Endodermal cell (in vitro differentiated cells): ENCODE measurements around the gene TAF1B. TPM values are rescaled to one million over a fixed set of nuclear protein-coding genes. Genes with fewer than 3 reads are reported as not detected.

ENCODE experiments used
- DNase-seq: peaks from one replicate; pipeline ENCODE4 v3.0.0-alpha.2; 2017
- H3K27ac ChIP-seq: 2 replicates; pipeline ENCODE4 v1.5.1; 2013; ENCODE audit warnings: mild to moderate bottlenecking, low read depth, low read length, moderate library complexity
- H3K27me3 ChIP-seq: 2 replicates; pipeline ENCODE4 v1.6.1; 2013; ENCODE audit warnings: mild to moderate bottlenecking, low read length, moderate library complexity; ENCODE audit not compliant: insufficient read depth, control insufficient read depth, poor library complexity, severe bottlenecking
- H3K36me3 ChIP-seq: 2 replicates; pipeline ENCODE4 v1.7.0; 2013; ENCODE audit warnings: mild to moderate bottlenecking, low read length, moderate library complexity; ENCODE audit not compliant: control insufficient read depth, insufficient read depth
- H3K4me1 ChIP-seq: one replicate; pipeline ENCODE4 v1.7.0; 2013; ENCODE audit warnings: low read length; ENCODE audit not compliant: control insufficient read depth, insufficient read depth
- H3K4me3 ChIP-seq: 2 replicates; pipeline ENCODE4 v1.5.1; 2013; ENCODE audit warnings: mild to moderate bottlenecking, low read length, moderate library complexity
- H3K9ac ChIP-seq: 2 replicates; pipeline ENCODE4 v1.6.1; 2013; ENCODE audit warnings: mild to moderate bottlenecking, low read length, moderate library complexity; ENCODE audit not compliant: poor library complexity, severe bottlenecking; ENCODE audit errors: extremely low read depth
- H3K9me3 ChIP-seq: 2 replicates; pipeline ENCODE4 v1.6.1; 2013; ENCODE audit warnings: mild to moderate bottlenecking, low read length, moderate library complexity; ENCODE audit not compliant: control insufficient read depth
- H3K27ac Mint-ChIP-seq: 2 replicates; pipeline ENCODE4 v1.8.0; 2020; ENCODE audit warnings: mixed read lengths
- H3K27me3 Mint-ChIP-seq: 2 replicates; pipeline ENCODE4 v1.8.0; 2021; ENCODE audit warnings: mild to moderate bottlenecking, mixed read lengths; ENCODE audit not compliant: insufficient read depth
- H3K36me3 Mint-ChIP-seq: 2 replicates; pipeline ENCODE4 v1.8.0; 2020; ENCODE audit warnings: low read depth, mixed read lengths
- H3K4me1 Mint-ChIP-seq: 2 replicates; pipeline ENCODE4 v1.8.0; 2020; ENCODE audit warnings: mixed read lengths
- H3K4me3 Mint-ChIP-seq: 2 replicates; pipeline ENCODE4 v1.8.0; 2020; ENCODE audit warnings: mild to moderate bottlenecking, moderate library complexity, mixed read lengths
- H3K9me3 Mint-ChIP-seq: 2 replicates; pipeline ENCODE4 v1.8.0; 2020; ENCODE audit warnings: mild to moderate bottlenecking, mixed read lengths
- WGBS, 2 experiments: methylation state at CpG; one replicate each; pipeline versions ENCODE4 v1.1.5 to v1.1.7; 2013; ENCODE audit warnings: missing lambda C conversion rate in 2 of 2, mixed read lengths in 1 of 2; ENCODE audit not compliant: insufficient coverage in 1 of 2, insufficient read length in 1 of 2; 5-methylcytosine and 5-hydroxymethylcytosine counted together
- total RNA-seq, 2 donors: library from RNA; stranded (reverse); fragmentation: NEBNext Ultra II Directional in 1 of 2; extraction: Animal tissue kit (Norgen Biotek cat#: 25700) in 1 of 2; gene quantifications; 2 replicates in 1 of 2; 3 replicates in 1 of 2; pipeline ENCODE4 v1.2.1, GENCODE V29; 2021
- TF ChIP-seq, protein P1 (sequence below): fragments of 200-600 bp; sonication (generic); conservative IDR thresholded peaks from 2 replicates; pipeline ENCODE4 v1.5.0; 2021; ENCODE audit warnings: antibody characterized with exemption, mild to moderate bottlenecking

The TAF1B gene
- total RNA-seq, 2 donors from 2014 or later, result 36.2 to 41.9 TPM

DNA sequence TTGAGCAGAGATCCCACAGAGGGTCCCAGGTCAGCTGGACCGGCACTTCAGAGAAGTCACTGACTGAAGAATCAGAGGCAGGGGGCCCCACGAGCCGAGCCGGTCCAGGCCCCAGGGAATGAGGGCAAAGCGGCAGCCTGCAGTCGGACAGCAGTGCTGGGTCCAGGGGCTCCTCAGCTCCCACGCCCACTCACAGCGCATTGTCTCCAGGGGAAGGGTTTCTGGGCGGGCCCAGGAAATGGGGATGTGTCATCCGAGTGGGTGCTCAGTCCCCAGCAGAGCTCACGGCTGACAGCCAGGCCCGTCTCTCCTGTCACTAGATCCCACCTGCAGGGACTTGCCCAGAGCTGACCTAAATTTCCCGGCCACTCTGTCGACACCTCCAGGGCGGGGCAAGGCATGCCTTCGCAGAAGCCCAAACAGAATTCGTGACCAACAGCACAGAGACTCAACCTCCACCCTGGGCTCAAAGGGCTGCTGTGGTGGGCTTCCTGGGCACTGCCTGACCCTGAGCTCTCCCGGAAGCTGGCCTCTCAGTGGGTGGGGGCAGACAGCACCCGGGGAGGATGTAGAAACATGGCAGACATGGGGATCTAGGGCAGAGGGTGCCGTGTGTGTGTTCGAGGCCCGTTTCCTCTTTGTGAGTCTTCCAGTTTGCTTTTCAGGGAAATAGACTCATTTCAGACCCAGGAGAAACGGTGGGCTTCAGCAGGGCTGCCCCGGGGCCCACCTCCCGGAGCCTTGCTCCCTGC, 42.1 kb upstream of the TAF1B start:
- no peaks in the 10 kb centered on the region for H3K36me3 ChIP-seq
- no peaks in the 10 kb centered on the region for H3K9me3 ChIP-seq
- Mint-ChIP-seq H3K9me3 (no peaks in the 10 kb centered on the region), H3K36me3 (no peaks in the 10 kb centered on the region), H3K27ac (no peak overlapping the region), H3K4me3 (no peak overlapping the region), H3K27me3 (no peaks in the 10 kb centered on the region), H3K4me1 (peaks cover 6% of the 10 kb centered on the region)
- no peaks in the 10 kb centered on the region for H3K27me3 ChIP-seq
- no peaks in the 10 kb centered on the region for H3K4me1 ChIP-seq
- no peak overlapping the region for H3K9ac ChIP-seq
- peak overlapping the region; percentile 38 for H3K27ac ChIP-seq
- 87 to 89% methylated on average over 6 to 25 of the region's 25 CpGs for WGBS, 2 experiments
- DNase-seq, result peak; percentile 70
- H3K4me3 ChIP-seq, result no peak overlapping the region
- TF ChIP-seq, protein P1, sequence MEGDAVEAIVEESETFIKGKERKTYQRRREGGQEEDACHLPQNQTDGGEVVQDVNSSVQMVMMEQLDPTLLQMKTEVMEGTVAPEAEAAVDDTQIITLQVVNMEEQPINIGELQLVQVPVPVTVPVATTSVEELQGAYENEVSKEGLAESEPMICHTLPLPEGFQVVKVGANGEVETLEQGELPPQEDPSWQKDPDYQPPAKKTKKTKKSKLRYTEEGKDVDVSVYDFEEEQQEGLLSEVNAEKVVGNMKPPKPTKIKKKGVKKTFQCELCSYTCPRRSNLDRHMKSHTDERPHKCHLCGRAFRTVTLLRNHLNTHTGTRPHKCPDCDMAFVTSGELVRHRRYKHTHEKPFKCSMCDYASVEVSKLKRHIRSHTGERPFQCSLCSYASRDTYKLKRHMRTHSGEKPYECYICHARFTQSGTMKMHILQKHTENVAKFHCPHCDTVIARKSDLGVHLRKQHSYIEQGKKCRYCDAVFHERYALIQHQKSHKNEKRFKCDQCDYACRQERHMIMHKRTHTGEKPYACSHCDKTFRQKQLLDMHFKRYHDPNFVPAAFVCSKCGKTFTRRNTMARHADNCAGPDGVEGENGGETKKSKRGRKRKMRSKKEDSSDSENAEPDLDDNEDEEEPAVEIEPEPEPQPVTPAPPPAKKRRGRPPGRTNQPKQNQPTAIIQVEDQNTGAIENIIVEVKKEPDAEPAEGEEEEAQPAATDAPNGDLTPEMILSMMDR, result no peak

DNA sequence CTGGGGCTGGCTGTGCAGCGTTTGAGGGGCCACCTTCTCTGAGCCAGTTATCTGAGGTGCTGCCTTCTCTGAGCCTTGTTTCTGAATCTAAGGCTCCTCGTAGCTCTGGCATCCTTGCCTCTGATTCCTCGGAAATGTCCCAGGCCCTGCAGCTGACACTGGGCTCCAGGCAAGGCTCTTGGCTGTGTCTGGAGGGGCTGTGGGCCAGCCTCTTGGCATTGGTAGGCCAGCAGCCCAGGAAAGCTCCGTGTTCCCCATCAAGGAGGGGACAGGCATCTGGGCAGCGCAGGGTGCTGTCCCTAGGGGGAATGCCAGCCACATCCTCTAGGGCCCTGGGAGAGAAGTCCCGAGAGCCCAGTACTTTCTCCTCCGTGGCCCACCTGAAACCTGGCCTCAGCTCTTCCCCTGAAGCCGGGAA, 40.7 kb upstream of the TAF1B start:
- Histone ChIP-seq H3K4me1 (no peaks in the 10 kb centered on the region), H3K4me3 (no peak overlapping the region), H3K9ac (no peak overlapping the region), H3K36me3 (no peaks in the 10 kb centered on the region), H3K9me3 (no peaks in the 10 kb centered on the region), H3K27ac (no peak overlapping the region), H3K27me3 (no peaks in the 10 kb centered on the region)
- 88 to 93% methylated on average over 5 to 8 of the region's 8 CpGs for WGBS, 2 experiments
- Mint-ChIP-seq H3K4me1 (peaks cover 6% of the 10 kb centered on the region), H3K4me3 (no peak overlapping the region), H3K36me3 (no peaks in the 10 kb centered on the region), H3K9me3 (no peaks in the 10 kb centered on the region), H3K27me3 (no peaks in the 10 kb centered on the region), H3K27ac (no peak overlapping the region)
- TF ChIP-seq, protein P1, result no peak
- DNase-seq, result peak; percentile 51

DNA sequence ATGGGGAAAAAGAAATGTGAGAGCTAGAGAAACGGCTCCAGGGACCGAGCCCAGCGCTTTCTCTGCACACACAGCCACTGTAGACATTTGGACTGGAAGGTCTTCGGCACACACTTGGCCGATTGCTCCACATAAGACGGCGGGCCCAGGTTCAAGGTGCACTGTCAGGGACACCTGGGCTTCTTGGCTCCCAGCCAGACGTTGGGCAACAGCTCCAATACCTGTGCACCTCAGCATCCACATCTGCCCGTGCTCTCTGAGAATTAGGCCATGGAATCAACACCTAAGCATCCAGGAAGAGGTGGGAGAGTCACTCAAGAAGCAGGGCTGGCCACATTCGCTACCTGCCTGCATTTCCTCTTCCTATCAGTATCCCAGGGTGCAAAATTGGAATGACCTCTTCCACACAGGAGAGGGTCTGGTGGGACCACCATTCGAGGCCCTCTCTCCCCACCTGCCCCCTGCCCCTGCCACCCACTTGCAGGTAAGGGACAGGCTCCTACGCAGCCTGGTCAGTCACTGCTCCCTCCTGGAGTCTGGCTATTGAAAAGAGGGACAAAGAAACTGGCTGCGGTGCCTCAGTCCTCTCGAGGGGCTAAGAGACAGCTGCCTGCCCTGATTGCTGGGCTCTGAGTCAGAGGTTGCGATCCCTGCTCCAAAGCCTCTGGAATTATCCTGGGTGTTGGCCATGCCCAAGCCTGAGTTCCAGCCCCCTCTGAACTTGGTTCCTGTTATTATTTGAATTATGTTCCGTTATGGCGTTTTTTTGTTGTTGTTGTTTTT, 40.1 kb upstream of the TAF1B start:
- no peak overlapping the region for H3K4me3 Mint-ChIP-seq
- H3K9me3 ChIP-seq, result no peaks in the 10 kb centered on the region
- H3K27me3 ChIP-seq, result no peaks in the 10 kb centered on the region
- TF ChIP-seq, protein P1, result no peak
- no peak overlapping the region for H3K9ac ChIP-seq
- 91% methylated on average over 12 to 17 of the region's 17 CpGs for WGBS, 2 experiments
- H3K4me1 ChIP-seq, result no peaks in the 10 kb centered on the region
- H3K4me1 Mint-ChIP-seq, result peaks cover 6% of the 10 kb centered on the region
- no peak overlapping the region for H3K27ac ChIP-seq
- no peaks in the 10 kb centered on the region for H3K27me3 Mint-ChIP-seq
- H3K36me3 ChIP-seq, result no peaks in the 10 kb centered on the region
- peak; percentile 32 for DNase-seq
- H3K36me3 Mint-ChIP-seq, result no peaks in the 10 kb centered on the region
- no peak overlapping the region for H3K27ac Mint-ChIP-seq
- no peak overlapping the region for H3K4me3 ChIP-seq
- no peaks in the 10 kb centered on the region for H3K9me3 Mint-ChIP-seq
